ENCODE results near the gene BDH1.
A peak's percentile ranks its signal among the peaks of the same experiment; 100 is the strongest.
"Not testable (repeated sequence)": the region's sequence is repeated elsewhere in the genome, so short reads cannot be mapped to it uniquely, and the experiment has no call there.

BDH1 gene

GRCh38 chr3:197487911-197488391 is 67.8 kb downstream of the BDH1 start:
- DNase-seq (ENCODE audit: low read depth in 1 of 2, low spot score in 1 of 2): peak; percentile 71 to 84
- in situ Hi-C loops (cut with HindIII; ENCODE audit: low pct_unique_long_range_greater_than_20kb, low sequenced_read_pairs): no loop called here

DNA sequence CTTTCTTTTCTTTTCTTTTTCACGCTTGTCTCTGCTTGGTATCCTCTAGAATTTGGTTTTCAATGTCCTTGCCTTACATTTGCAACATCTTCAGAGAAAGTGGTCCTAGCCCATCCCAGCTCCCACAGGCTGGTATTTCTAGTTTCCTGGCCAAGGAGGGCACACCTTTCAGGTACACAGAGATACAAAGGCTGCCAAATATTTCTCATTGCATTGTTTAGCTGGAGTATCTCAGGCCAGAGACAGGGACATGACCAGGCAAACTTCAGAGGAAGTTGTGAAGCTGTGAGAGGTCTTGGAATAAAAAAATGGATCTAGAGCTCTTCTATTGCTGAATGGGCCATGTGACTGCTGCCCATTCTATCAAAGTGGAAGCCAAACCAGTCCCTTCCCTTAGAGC is 68.9 kb downstream of the BDH1 start:
- DNase-seq (ENCODE audit: low read depth in 1 of 2, low spot score in 1 of 2): no peak
- in situ Hi-C loops (cut with HindIII; ENCODE audit: low pct_unique_long_range_greater_than_20kb, low sequenced_read_pairs): no loop called here
- no peak for TF ChIP-seq JUND (IDR thresholded peaks at IDR 0.05; ENCODE audit: low read depth)

More at GRCh38 chr3:197487911-197488391, 67.8 kb downstream of the BDH1 start:
- no peak for TF ChIP-seq JUND (IDR thresholded peaks at IDR 0.05; ENCODE audit: low read depth)

GRCh38 chr3:197485143-197485542 is 70.6 kb downstream of the BDH1 start:
- DNase-seq (ENCODE audit: low read depth in 1 of 2, low spot score in 1 of 2): no peak
- TF ChIP-seq JUND (IDR thresholded peaks at IDR 0.05; ENCODE audit: low read depth): no peak
- in situ Hi-C loops (cut with HindIII; ENCODE audit: low pct_unique_long_range_greater_than_20kb, low sequenced_read_pairs): no loop called here

- TF ChIP-seq JUND (IDR thresholded peaks at IDR 0.05; ENCODE audit: low read depth): no peak
- in situ Hi-C loops (cut with HindIII; ENCODE audit: low pct_unique_long_range_greater_than_20kb, low sequenced_read_pairs): no loop called here
- no peak for DNase-seq (ENCODE audit: low read depth in 1 of 2, low spot score in 1 of 2)
Observed at GRCh38 chr3:197484204-197484901, 71.4 kb downstream of the BDH1 start.

- no peak for TF ChIP-seq JUND (IDR thresholded peaks at IDR 0.05; ENCODE audit: low read depth)
- in situ Hi-C loops (cut with HindIII; ENCODE audit: low pct_unique_long_range_greater_than_20kb, low sequenced_read_pairs): no loop called here
- DNase-seq (ENCODE audit: low read depth in 1 of 2, low spot score in 1 of 2): no peak
Observed at GRCh38 chr3:197482001-197482400, 73.8 kb downstream of the BDH1 start.

DNA sequence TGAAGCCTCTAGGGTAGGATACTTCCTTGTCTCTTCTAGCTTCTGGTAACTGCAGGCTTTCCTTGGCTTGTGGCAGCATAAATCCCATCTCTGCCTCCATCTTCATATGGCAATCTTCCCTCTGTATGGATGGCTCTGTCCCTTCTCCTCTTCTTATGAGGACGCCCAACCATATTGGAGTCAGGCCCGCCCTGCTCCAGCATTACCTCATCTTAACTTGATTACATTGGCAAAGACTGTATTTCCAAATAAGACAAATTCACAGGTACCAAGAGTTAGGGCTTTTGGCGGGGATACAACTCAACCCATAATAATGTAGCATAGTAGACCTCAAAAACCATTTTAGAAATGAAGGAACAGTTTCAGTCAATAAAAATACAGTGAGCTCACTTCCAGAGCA is 75.4 kb downstream of the BDH1 start:
- no peak for TF ChIP-seq JUND (IDR thresholded peaks at IDR 0.05; ENCODE audit: low read depth)

GRCh38 chr3:197478746-197479668 is 76.8 kb downstream of the BDH1 start:
- TF ChIP-seq JUND (IDR thresholded peaks at IDR 0.05; ENCODE audit: low read depth): no peak; the same call in 1 of the 2 replicates
- in situ Hi-C loops (cut with HindIII; ENCODE audit: low pct_unique_long_range_greater_than_20kb, low sequenced_read_pairs): no loop called here
- peak; percentile 78 to 82 for DNase-seq (ENCODE audit: low read depth in 1 of 2, low spot score in 1 of 2)

More for the DNA sequence above, 75.4 kb downstream of the BDH1 start:
- DNase-seq (ENCODE audit: low read depth in 1 of 2, low spot score in 1 of 2): no peak
- in situ Hi-C loops (cut with HindIII; ENCODE audit: low pct_unique_long_range_greater_than_20kb, low sequenced_read_pairs): no loop called here

- DNase-seq (ENCODE audit: low read depth in 1 of 2, low spot score in 1 of 2); in situ Hi-C loops (cut with HindIII; ENCODE audit: low pct_unique_long_range_greater_than_20kb, low sequenced_read_pairs): not testable (repeated sequence)
Observed at GRCh38 chr3:197477816-197478215, 78.0 kb downstream of the BDH1 start.

GRCh38 chr3:197475997-197476525 is 79.7 kb downstream of the BDH1 start:
- in situ Hi-C loops (cut with HindIII; ENCODE audit: low pct_unique_long_range_greater_than_20kb, low sequenced_read_pairs): no loop called here

GRCh38 chr3:197475514-197475913 is 80.3 kb downstream of the BDH1 start:
- no peak for DNase-seq (ENCODE audit: low read depth in 1 of 2, low spot score in 1 of 2)
- in situ Hi-C loops (cut with HindIII; ENCODE audit: low pct_unique_long_range_greater_than_20kb, low sequenced_read_pairs): no loop called here
- TF ChIP-seq JUND (IDR thresholded peaks at IDR 0.05; ENCODE audit: low read depth): no peak

More at GRCh38 chr3:197475997-197476525, 79.7 kb downstream of the BDH1 start:
- DNase-seq (ENCODE audit: low read depth in 1 of 2, low spot score in 1 of 2): no peak
- TF ChIP-seq JUND (IDR thresholded peaks at IDR 0.05; ENCODE audit: low read depth): no peak

- DNase-seq (ENCODE audit: low read depth in 1 of 2, low spot score in 1 of 2): no peak
- in situ Hi-C loops (cut with HindIII; ENCODE audit: low pct_unique_long_range_greater_than_20kb, low sequenced_read_pairs): no loop called here
- TF ChIP-seq JUND (IDR thresholded peaks at IDR 0.05; ENCODE audit: low read depth): no peak
Observed at GRCh38 chr3:197472151-197472550, 83.6 kb downstream of the BDH1 start.

GRCh38 chr3:197471221-197472010 is 84.4 kb downstream of the BDH1 start:
- in situ Hi-C loops (cut with HindIII; ENCODE audit: low pct_unique_long_range_greater_than_20kb, low sequenced_read_pairs): no loop called here
- TF ChIP-seq JUND (IDR thresholded peaks at IDR 0.05; ENCODE audit: low read depth): no peak
- peak in 1 of 2 experiments; percentile 52 for DNase-seq (ENCODE audit: low read depth in 1 of 2, low spot score in 1 of 2)
